Activated CD4-positive, alpha-beta T cell treated with anti-CD3 and anti-CD28 coated beads for 1 hour (primary cell): ENCODE measurements around the gene ELF3.
A peak's percentile ranks its signal among the peaks of the same experiment; 100 is the strongest.
"Not testable (repeated sequence)": the region's sequence is repeated elsewhere in the genome, so short reads cannot be mapped to it uniquely, and the experiment has no call there.

Experiments used
- DNase-seq: peaks from one replicate; pipeline ENCODE4 v3.0.0-alpha.2; 2020

ELF3 gene

GRCh38 chr1:202009326-202010179, 834 bp upstream of the ELF3 start:
- DNase-seq, result peak; percentile 27

GRCh38 chr1:202011994-202012393, 1.6 kb downstream of the ELF3 start:
- no peak for DNase-seq

GRCh38 chr1:202012544-202013478, 2.4 kb downstream of the ELF3 start:
- DNase-seq, result no peak

GRCh38 chr1:202013603-202014002, 3.2 kb downstream of the ELF3 start:
- no peak for DNase-seq

GRCh38 chr1:202014060-202014459, 3.7 kb downstream of the ELF3 start:
- no peak for DNase-seq

- DNase-seq, result no peak
These were observed 4.7 kb downstream of the ELF3 start for GRCh38 chr1:202014915-202015661.

- DNase-seq, result no peak
These were observed 5.2 kb downstream of the ELF3 start for GRCh38 chr1:202015662-202015937.

GRCh38 chr1:202016022-202016810, 5.8 kb downstream of the ELF3 start:
- no peak for DNase-seq

GRCh38 chr1:202016811-202017748, 6.7 kb downstream of the ELF3 start:
- no peak for DNase-seq

GRCh38 chr1:202017749-202018467, 7.5 kb downstream of the ELF3 start:
- DNase-seq, result no peak

GRCh38 chr1:202018468-202019234, 8.3 kb downstream of the ELF3 start:
- no peak for DNase-seq

- not testable (repeated sequence) for DNase-seq
These were observed 8.8 kb downstream of the ELF3 start for GRCh38 chr1:202019235-202019558.

- no peak for DNase-seq
These were observed 12.6 kb downstream of the ELF3 start for GRCh38 chr1:202023001-202023433.

- DNase-seq, result no peak
These were observed 18.8 kb downstream of the ELF3 start for GRCh38 chr1:202029171-202029665.

- no peak for DNase-seq
These were observed 19.3 kb downstream of the ELF3 start for GRCh38 chr1:202029727-202030126.

- DNase-seq, result no peak
These were observed 21.4 kb downstream of the ELF3 start for GRCh38 chr1:202031796-202032195.

GRCh38 chr1:202034149-202034682, 23.8 kb downstream of the ELF3 start:
- DNase-seq, result no peak

GRCh38 chr1:202034683-202035462, 24.5 kb downstream of the ELF3 start:
- DNase-seq, result no peak
